ENCODE measurements around the gene VPS39.
"Not testable (repeated sequence)": the region's sequence is repeated elsewhere in the genome, so short reads cannot be mapped to it uniquely, and the experiment has no call there.

The VPS39 gene, protein sequence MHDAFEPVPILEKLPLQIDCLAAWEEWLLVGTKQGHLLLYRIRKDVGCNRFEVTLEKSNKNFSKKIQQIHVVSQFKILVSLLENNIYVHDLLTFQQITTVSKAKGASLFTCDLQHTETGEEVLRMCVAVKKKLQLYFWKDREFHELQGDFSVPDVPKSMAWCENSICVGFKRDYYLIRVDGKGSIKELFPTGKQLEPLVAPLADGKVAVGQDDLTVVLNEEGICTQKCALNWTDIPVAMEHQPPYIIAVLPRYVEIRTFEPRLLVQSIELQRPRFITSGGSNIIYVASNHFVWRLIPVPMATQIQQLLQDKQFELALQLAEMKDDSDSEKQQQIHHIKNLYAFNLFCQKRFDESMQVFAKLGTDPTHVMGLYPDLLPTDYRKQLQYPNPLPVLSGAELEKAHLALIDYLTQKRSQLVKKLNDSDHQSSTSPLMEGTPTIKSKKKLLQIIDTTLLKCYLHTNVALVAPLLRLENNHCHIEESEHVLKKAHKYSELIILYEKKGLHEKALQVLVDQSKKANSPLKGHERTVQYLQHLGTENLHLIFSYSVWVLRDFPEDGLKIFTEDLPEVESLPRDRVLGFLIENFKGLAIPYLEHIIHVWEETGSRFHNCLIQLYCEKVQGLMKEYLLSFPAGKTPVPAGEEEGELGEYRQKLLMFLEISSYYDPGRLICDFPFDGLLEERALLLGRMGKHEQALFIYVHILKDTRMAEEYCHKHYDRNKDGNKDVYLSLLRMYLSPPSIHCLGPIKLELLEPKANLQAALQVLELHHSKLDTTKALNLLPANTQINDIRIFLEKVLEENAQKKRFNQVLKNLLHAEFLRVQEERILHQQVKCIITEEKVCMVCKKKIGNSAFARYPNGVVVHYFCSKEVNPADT

GRCh38 chr15:42207674-42208579 is at the start of gene VPS39:
Gene VPS39 (minus strand): TSS chr15:42208304. CDS start chr15:42208153, 151 bp downstream.
- DNase-seq (ENCODE audit: low read depth, low spot score), result peak; percentile 41

DNA sequence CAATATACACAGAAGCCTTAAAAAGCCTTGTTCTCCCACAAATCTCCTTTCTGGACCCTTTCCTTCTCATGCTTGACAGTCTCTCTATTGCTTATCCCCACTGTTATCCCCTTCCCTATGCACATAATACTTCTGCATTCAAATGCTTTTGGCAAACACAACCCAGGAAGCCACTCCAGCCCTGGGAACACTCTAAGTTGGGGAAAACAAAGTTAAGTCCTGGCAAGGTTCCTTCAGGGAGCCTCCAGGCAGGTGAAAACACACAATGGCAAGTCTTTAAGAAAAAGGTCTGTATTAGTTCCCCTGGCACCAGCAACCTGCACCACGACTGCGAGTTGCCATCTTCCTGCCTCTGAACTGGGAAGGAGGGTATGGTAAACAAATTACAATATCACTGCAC is 45.2 kb upstream of the VPS39 start:
- no peak for DNase-seq (ENCODE audit: low read depth, low spot score)

DNA sequence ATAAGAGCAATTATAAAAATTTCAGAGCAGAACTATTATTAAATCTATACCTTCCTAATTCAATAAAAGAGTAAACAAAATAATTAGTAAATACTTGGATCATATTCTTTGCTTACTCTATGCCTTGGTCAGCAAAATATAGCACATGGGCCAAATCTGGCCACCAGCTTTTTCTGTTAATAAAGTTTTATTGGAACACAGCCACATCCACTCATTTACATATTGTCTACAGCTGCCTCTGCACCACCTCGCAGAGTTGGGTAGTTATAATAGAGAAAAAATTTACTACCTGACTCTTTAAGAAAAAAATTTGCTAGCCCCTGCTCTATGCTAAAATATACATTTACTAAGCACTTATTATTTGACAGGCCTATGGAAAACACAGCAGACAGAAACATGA is 32.7 kb upstream of the VPS39 start:
- DNase-seq (ENCODE audit: low read depth, low spot score), result no peak

- DNase-seq (ENCODE audit: low read depth, low spot score), result no peak
These were observed 31.6 kb upstream of the VPS39 start for GRCh38 chr15:42239528-42240182.

GRCh38 chr15:42233107-42233506 is 25.0 kb upstream of the VPS39 start:
- no peak for DNase-seq (ENCODE audit: low read depth, low spot score)

GRCh38 chr15:42232606-42233005 is 24.5 kb upstream of the VPS39 start:
- DNase-seq (ENCODE audit: low read depth, low spot score), result no peak

DNA sequence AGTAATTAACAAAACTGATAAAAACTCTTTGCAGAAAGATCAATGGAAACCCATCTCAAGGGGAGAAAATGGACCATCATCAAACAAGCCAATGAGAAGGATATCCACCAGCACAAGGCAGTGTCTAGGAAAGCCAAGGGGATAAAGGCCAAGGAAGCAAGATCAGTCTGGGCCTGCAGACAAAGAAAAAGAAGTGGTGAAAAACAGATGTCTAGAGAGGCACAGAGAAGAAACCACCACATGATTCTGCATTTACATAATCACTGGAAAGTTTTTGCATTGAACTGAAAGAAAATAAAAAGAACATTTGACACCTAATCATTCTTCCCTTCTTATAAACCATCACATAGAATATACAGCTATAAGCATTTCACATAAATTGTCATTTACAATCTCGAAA is 23.0 kb upstream of the VPS39 start:
- DNase-seq (ENCODE audit: low read depth, low spot score), result no peak

DNA sequence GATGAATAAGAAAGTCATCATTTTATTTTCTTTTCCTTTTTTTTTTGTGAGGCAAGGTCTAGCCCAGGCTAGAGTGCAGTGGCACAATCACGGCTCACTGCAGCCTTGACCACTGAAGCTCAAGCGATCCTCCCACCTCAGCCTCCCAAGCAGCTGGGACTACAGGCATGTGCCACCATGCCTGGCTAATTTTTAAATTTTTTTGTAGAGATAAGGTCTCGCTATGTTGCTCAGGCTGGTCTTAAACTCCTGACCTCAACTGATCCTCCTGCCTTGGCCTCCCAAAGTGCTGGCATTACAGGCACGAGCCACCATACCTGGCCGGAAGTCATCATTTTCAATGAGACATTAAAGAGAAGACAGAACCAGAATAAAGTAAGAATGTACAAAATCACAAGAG is 20.9 kb upstream of the VPS39 start:
- DNase-seq (ENCODE audit: low read depth, low spot score), result not testable (repeated sequence)

- DNase-seq (ENCODE audit: low read depth, low spot score), result no peak
These were observed 19.9 kb upstream of the VPS39 start for GRCh38 chr15:42228036-42228435.

DNA sequence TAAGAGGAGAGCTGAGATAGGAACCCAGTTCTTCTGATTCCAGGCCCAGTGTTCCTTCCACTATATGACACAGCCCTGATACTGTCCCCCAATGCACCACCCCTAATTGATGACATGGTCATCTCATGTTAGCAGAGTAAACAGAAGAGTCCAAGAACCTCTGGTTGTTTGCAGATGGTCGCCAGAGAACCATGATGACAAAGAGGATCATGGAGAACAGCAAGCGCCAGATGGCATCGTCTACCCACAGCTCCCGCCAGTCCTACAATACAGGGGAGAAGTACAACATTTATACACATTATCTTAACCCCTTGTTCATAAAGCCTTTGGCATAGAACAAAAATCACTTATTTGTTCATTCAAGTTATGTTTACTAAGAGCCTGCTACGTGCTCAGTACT is 18.5 kb upstream of the VPS39 start:
- DNase-seq (ENCODE audit: low read depth, low spot score), result no peak

DNA sequence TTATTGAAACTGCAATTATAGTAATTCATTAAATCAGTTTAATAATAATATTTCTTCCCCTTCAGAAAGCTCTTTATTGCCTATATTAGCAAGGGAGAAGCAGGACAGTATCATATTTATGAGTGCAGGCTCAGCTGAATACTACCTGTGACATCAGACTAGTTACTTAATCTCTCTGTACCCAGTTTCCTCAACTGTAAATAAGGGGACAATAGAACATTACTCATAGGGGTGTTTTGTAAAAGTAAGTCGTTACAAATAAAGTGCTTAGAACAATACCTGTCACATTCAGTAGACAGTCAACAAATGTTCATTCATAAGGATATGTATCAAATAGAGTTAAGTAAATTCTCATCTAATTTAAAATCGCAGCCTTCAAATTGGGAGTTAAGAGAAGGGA is 12.1 kb upstream of the VPS39 start:
- DNase-seq (ENCODE audit: low read depth, low spot score), result no peak

DNA sequence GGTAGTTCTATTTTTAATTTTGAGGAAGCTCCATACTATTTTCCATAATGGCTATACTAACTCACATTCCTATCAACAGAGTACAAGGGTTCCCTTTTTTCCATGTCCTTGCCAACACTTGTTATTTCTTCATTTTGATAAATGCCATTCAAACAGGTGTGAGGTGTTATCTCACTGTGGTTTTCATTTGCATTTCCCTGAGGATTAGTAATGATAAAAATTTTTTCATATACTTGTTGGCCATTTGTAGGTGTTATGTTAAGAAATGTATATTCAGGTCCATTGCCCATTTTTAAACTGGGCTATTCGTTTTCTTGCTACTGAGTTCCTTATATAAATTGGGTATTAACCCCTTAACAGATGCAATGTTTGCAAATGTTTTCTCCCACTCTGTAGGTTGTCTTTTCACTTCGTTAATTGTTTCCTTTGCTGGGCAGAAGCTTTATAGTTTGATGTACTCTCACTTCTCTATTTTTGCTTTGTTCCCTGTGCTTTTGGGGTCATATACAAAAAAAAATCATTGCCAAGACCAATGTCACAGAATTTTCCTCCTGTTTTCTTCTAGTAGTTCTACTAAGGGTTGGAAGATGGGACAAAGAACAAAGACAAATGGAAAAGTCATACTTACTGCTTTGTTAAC is 11.0 kb upstream of the VPS39 start:
- no peak for DNase-seq (ENCODE audit: low read depth, low spot score)

- no peak for DNase-seq (ENCODE audit: low read depth, low spot score)
These were observed 9.5 kb upstream of the VPS39 start for GRCh38 chr15:42217568-42217967.

GRCh38 chr15:42215913-42216829 is 8.1 kb upstream of the VPS39 start:
- no peak for DNase-seq (ENCODE audit: low read depth, low spot score)

GRCh38 chr15:42214600-42214999 is 6.5 kb upstream of the VPS39 start:
- no peak for DNase-seq (ENCODE audit: low read depth, low spot score)

DNA sequence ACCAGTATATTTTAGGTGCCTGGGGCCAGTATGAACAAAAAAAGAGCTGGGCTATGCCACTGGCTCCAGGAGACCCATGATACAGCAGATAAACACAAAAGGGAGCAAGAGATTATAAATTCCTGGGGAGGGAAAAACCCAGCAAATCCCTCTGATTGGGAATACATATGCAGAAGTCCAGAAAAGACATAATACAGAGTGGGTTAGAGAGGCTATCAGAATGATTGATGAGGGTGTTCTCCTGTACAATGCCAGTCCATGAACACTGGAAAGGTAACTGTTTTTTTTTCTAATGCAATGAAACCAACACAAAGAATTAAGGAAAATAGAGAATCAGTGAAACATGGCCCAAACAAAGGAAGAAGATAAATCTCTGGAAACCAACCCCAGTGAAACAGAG is 5.4 kb upstream of the VPS39 start:
- DNase-seq (ENCODE audit: low read depth, low spot score), result no peak

DNA sequence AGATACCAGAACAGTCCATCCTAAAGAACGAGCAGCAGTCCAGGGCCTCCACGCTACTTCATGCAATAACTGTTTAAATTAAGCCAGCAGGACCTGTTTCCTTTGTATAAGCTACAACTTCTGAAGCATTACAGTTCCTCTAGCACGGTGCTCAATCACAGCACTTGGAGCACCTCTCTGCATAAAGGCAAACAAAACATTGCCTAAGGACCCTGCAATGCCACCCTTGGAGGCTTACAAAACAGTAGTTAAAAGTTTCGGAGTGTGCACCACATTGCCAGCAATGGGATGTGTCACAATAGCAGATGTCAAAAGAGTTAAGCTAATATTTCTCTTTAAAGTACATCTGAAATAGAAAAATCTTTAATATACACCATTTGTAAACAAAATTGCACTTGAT is 2.6 kb upstream of the VPS39 start:
- DNase-seq (ENCODE audit: low read depth, low spot score), result no peak

DNA sequence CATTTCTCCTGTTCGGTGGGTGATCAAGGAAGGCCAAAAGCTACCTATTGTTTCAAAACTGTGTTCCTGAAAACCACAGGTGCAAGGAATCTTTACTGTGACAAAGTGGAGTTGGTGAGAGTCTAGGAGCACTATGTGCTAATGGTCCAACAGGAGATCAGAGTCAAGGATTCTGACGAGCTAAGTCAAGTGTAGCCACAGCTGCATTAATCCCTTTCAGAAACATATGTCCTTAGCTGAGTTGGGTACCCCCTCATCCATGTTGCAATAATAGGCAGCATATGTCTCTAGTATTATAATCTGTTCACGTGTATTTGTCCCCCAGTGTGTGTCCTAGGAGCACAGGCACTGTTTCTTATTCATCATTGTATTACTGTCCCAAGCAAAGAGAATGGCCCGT is 1.7 kb downstream of the VPS39 start:
- no peak for DNase-seq (ENCODE audit: low read depth, low spot score)

DNA sequence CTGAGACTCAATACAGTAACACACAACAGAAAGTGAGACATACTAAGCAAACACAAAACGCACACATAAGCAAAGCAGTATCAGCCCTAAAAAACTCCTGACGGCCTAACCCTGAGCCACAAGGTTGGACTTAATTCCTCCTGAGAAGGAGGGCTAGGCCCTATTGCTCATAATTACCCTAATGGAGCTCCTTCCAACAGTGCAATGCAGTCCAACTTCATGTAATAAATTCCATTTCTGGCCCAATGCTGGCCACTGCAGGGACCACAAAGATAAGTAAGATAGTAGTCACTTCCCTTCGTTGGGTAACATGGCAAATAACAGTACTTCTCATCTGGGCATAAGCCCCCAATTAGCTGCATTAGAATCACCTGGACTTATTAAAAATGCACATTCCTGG is 4.2 kb downstream of the VPS39 start:
- no peak for DNase-seq (ENCODE audit: low read depth, low spot score)

DNA sequence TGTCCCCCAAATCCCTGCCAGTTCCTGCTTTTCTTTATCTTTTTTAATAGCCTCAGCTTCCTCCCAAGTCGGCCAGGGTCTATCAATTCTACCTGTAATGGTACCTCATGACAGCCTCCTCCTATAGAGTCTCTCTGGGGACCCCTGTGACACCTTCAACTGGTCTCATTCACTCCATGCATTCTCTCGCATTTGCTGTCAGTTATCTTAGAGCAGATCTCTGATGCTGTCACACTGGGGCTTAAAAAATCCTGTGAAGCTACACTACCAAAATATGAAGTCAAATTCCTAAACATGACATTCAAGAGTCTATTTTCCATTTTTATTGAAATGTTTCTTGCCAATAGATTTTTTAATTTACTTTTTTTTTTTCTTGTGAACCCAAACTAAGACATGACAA is 5.5 kb downstream of the VPS39 start:
- DNase-seq (ENCODE audit: low read depth, low spot score), result no peak
